ENCODE results near the gene KCNIP1.
A peak's percentile ranks its signal among the peaks of the same experiment; 100 is the strongest.

KCNIP1 gene

DNA sequence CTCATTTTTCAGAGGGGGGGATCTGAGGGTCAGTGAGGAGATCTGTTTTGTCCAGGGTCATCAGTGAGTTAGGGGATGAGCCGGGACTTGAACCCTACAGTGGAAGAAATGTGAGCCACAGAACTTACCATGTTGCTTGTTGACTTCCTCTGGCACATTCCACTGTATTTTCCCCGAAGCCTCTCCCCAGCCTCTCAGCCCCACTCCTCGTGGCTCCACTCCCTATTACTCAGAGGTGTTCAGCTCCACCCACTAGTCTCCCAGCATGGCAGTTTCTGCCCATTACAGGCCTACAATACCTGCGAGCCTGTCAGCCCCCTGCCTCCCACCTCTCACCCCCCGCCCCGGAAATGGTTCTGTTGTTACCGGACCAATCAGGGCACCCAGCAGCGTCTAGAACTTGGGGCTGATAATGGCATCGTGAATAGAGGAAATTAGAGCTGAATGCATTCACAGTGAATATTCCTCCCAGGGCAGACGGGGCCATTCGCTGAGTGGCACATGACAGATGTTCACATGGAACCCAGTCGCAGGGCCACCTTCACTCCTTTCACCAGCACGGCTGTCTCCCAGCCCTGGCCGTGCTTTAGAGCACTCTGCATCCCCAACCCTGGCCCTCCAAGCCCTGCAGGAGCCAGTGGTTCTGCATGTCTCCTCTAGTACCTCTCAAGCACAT lies 81.6 kb downstream of the KCNIP1 start:
- TF ChIP-seq GLI4 (tag by site-specific recombination; IDR thresholded peaks at IDR 0.05) (no peak), EGR2 (tag by site-specific recombination; IDR thresholded peaks at IDR 0.05; ENCODE audit: low read depth) (0 out of 2 replicates have a peak, but pooled peaks have one; percentile 18)
- Histone ChIP-seq H3K36me3 (ENCODE audit: control insufficient read depth in 2 of 2, insufficient read depth in 1 of 2, low read length in 2 of 2) (no peaks in the 10 kb centered on the region), H3K4me1 (ENCODE audit: control insufficient read depth, insufficient read depth, low read length) (no peaks in the 10 kb centered on the region), H3K27ac (ENCODE audit: extremely low read depth, low read depth, low read length) (no peak overlapping the region), H3K4me3 (ENCODE audit: low read depth, low read length) (no peak overlapping the region), H3K9me3 (ENCODE audit: control insufficient read depth, insufficient read depth, low read depth, low read length) (no peaks in the 10 kb centered on the region)
- ChIA-PET POLR2A (no interaction called here), CTCF (no interaction called here)

- Histone ChIP-seq H3K36me3 (ENCODE audit: control insufficient read depth in 2 of 2, insufficient read depth in 1 of 2, low read length in 2 of 2) (no peaks in the 10 kb centered on the region), H3K27ac (ENCODE audit: extremely low read depth, low read depth, low read length) (no peak overlapping the region), H3K9me3 (ENCODE audit: control insufficient read depth, insufficient read depth, low read depth, low read length) (no peaks in the 10 kb centered on the region), H3K4me1 (ENCODE audit: control insufficient read depth, insufficient read depth, low read length) (no peaks in the 10 kb centered on the region), H3K4me3 (ENCODE audit: low read depth, low read length) (no peak overlapping the region)
- CTCF ChIA-PET: interaction anchor here (0.6 kb wide), 1 partner anchor 280 kb away, joined by 3 read pairs; no protein-coding TSS in a partner anchor
- POLR2A ChIA-PET: no interaction called here
- TF ChIP-seq MZF1 (tag by site-specific recombination; IDR thresholded peaks at IDR 0.05; ENCODE audit: borderline replicate concordance): no peak
- no peak for TF ChIP-seq ZNF366 (tag by site-specific recombination; conservative IDR thresholded peaks at IDR 0.05)
- no peak for TF ChIP-seq ZBTB17 (tag by site-specific recombination; IDR thresholded peaks at IDR 0.05)
- TF ChIP-seq ZNF658 (tag by site-specific recombination; IDR thresholded peaks at IDR 0.05): no peak
- TF ChIP-seq ZNF223 (tag by site-specific recombination; IDR thresholded peaks at IDR 0.05): no peak
- TF ChIP-seq ZNF354C (tag by site-specific recombination; IDR thresholded peaks at IDR 0.05; ENCODE audit: borderline replicate concordance, low read depth): no peak
- TF ChIP-seq ZNF501 (tag by site-specific recombination; IDR thresholded peaks at IDR 0.05): no peak
- TF ChIP-seq KLF1 (tag by site-specific recombination; IDR thresholded peaks at IDR 0.05): no peak
- TF ChIP-seq SP2 (tag by site-specific recombination; IDR thresholded peaks at IDR 0.05): no peak
- no peak for TF ChIP-seq ZNF362 (tag by site-specific recombination; IDR thresholded peaks at IDR 0.05)
- no peak for TF ChIP-seq ZNF654 (tag by site-specific recombination; IDR thresholded peaks at IDR 0.05; ENCODE audit: low read depth)
- TF ChIP-seq, protein P1, sequence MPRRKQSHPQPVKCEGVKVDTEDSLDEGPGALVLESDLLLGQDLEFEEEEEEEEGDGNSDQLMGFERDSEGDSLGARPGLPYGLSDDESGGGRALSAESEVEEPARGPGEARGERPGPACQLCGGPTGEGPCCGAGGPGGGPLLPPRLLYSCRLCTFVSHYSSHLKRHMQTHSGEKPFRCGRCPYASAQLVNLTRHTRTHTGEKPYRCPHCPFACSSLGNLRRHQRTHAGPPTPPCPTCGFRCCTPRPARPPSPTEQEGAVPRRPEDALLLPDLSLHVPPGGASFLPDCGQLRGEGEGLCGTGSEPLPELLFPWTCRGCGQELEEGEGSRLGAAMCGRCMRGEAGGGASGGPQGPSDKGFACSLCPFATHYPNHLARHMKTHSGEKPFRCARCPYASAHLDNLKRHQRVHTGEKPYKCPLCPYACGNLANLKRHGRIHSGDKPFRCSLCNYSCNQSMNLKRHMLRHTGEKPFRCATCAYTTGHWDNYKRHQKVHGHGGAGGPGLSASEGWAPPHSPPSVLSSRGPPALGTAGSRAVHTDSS (tag by site-specific recombination; IDR thresholded peaks at IDR 0.05): no peak
- TF ChIP-seq HOXD13 (CRISPR knock-in tag; IDR thresholded peaks at IDR 0.05; ENCODE audit: borderline replicate concordance): no peak
- no peak for TF ChIP-seq ZFP41 (tag by site-specific recombination; IDR thresholded peaks at IDR 0.05; ENCODE audit: borderline replicate concordance)
- TF ChIP-seq, protein P2, sequence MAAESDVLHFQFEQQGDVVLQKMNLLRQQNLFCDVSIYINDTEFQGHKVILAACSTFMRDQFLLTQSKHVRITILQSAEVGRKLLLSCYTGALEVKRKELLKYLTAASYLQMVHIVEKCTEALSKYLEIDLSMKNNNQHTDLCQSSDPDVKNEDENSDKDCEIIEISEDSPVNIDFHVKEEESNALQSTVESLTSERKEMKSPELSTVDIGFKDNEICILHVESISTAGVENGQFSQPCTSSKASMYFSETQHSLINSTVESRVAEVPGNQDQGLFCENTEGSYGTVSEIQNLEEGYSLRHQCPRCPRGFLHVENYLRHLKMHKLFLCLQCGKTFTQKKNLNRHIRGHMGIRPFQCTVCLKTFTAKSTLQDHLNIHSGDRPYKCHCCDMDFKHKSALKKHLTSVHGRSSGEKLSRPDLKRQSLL (tag by site-specific recombination; IDR thresholded peaks at IDR 0.05): no peak
Observed at GRCh38 chr5:170587808-170588207, 84.0 kb downstream of the KCNIP1 start.

DNA sequence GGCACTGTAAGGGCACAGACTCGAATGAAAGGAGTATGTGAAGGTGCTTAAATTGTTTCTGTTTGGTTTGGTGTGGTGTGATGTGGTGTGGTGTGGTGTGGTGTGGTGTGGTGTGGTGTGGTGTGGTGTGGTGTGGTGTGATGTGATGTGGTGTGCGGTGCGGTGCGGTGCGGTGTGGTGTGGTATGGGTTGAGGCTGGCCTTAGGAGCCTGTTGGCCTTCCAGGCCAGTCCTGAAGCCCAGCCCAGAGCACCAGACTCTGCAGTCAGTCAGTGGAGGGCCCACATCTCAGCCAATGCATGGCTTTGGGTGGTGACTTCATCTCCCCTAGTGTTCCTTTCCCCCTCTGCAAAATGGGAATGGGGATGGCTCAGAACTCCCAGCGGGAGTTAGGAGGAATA lies 85.8 kb downstream of the KCNIP1 start:
- CTCF ChIA-PET: no interaction called here

More for the DNA sequence above, 85.8 kb downstream of the KCNIP1 start:
- Histone ChIP-seq H3K27ac (ENCODE audit: extremely low read depth, low read depth, low read length) (no peak overlapping the region), H3K36me3 (ENCODE audit: control insufficient read depth in 2 of 2, insufficient read depth in 1 of 2, low read length in 2 of 2) (no peaks in the 10 kb centered on the region), H3K9me3 (ENCODE audit: control insufficient read depth, insufficient read depth, low read depth, low read length) (no peaks in the 10 kb centered on the region), H3K4me1 (ENCODE audit: control insufficient read depth, insufficient read depth, low read length) (no peaks in the 10 kb centered on the region), H3K4me3 (ENCODE audit: low read depth, low read length) (no peak overlapping the region)
- POLR2A ChIA-PET: no interaction called here
- TF ChIP-seq ZNF404 (tag by site-specific recombination; IDR thresholded peaks at IDR 0.05) (no peak), ZNF629 (tag by site-specific recombination; IDR thresholded peaks at IDR 0.05) (no peak)

Data from HEK293 (cell line).